HG03097 (cell line): ENCODE data around the gene SPATA2L.

Experiments
- ATAC-seq: cut with Tn5 transposase; IDR thresholded peaks from one replicate; pipeline ENCODE4 v1.9.1; 2021; ENCODE audit not compliant: unreplicated experiment, low FRiP score

The SPATA2L gene

GRCh38 chr16:89701425-89702406 is at the start of gene SPATA2L:
TSS of gene SPATA2L (minus strand) at chr16:89701705. CDS start at chr16:89701232, 473 bp downstream.
- peak; percentile 55 for ATAC-seq

- ATAC-seq = no peak
These were observed 48.1 kb upstream of the SPATA2L start for GRCh38 chr16:89749637-89750036.

GRCh38 chr16:89748921-89749320 is 47.4 kb upstream of the SPATA2L start:
- no peak for ATAC-seq

- ATAC-seq = no peak
These were observed 46.6 kb upstream of the SPATA2L start for GRCh38 chr16:89748076-89748475.

GRCh38 chr16:89746043-89746442 is 44.5 kb upstream of the SPATA2L start:
- no peak for ATAC-seq

- no peak for ATAC-seq
These were observed 43.3 kb upstream of the SPATA2L start for GRCh38 chr16:89744813-89745212.

- ATAC-seq = no peak
These were observed 41.4 kb upstream of the SPATA2L start for GRCh38 chr16:89742948-89743347.

- ATAC-seq = no peak
These were observed 40.0 kb upstream of the SPATA2L start for GRCh38 chr16:89741342-89742014.

- ATAC-seq = no peak
These were observed 37.9 kb upstream of the SPATA2L start for GRCh38 chr16:89739383-89739782.

- no peak for ATAC-seq
These were observed 37.2 kb upstream of the SPATA2L start for GRCh38 chr16:89738538-89739317.

- ATAC-seq = no peak
These were observed 36.5 kb upstream of the SPATA2L start for GRCh38 chr16:89738072-89738377.

GRCh38 chr16:89737341-89738071 is 36.0 kb upstream of the SPATA2L start:
- no peak for ATAC-seq

- no peak for ATAC-seq
These were observed 35.0 kb upstream of the SPATA2L start for GRCh38 chr16:89736554-89736953.

GRCh38 chr16:89733792-89734191 is 32.3 kb upstream of the SPATA2L start:
- no peak for ATAC-seq

- ATAC-seq = no peak
These were observed 31.8 kb upstream of the SPATA2L start for GRCh38 chr16:89733322-89733721.

GRCh38 chr16:89732918-89733242 is 31.4 kb upstream of the SPATA2L start:
- ATAC-seq = no peak

GRCh38 chr16:89732142-89732917 is 30.8 kb upstream of the SPATA2L start:
- ATAC-seq = no peak

GRCh38 chr16:89730610-89731234 is 29.2 kb upstream of the SPATA2L start:
- ATAC-seq = no peak

- no peak for ATAC-seq
These were observed 28.5 kb upstream of the SPATA2L start for GRCh38 chr16:89729863-89730593.
